ENCODE data around the gene UBE2G2. TPM values are rescaled to one million over a fixed set of nuclear protein-coding genes. Genes with fewer than 3 reads are reported as not detected.
"Not testable (repeated sequence)": the region's sequence is repeated elsewhere in the genome, so short reads cannot be mapped to it uniquely, and the experiment has no call there.

UBE2G2 gene
- polyA plus RNA-seq, 1 donor: 86.3 TPM

- DNase-seq: no peak
Measured at GRCh38 chr21:44836349-44836665, 34.7 kb upstream of the UBE2G2 start.

GRCh38 chr21:44835647-44835973, 34.0 kb upstream of the UBE2G2 start:
- DNase-seq: no peak

GRCh38 chr21:44834951-44835646, 33.5 kb upstream of the UBE2G2 start:
- no peak for DNase-seq

- DNase-seq: no peak
Measured at GRCh38 chr21:44834231-44834950, 32.8 kb upstream of the UBE2G2 start.

- DNase-seq: no peak
Measured at GRCh38 chr21:44833663-44834062, 32.0 kb upstream of the UBE2G2 start.

- DNase-seq: not testable (repeated sequence)
Measured at GRCh38 chr21:44832516-44833255, 31.1 kb upstream of the UBE2G2 start.

GRCh38 chr21:44831227-44831860, 29.7 kb upstream of the UBE2G2 start:
- DNase-seq: no peak

- DNase-seq: no peak
Measured at GRCh38 chr21:44829507-44830092, 28.0 kb upstream of the UBE2G2 start.

- DNase-seq: no peak
Measured at GRCh38 chr21:44828362-44829056, 26.9 kb upstream of the UBE2G2 start.

GRCh38 chr21:44823179-44823660, 21.6 kb upstream of the UBE2G2 start:
- no peak for DNase-seq

GRCh38 chr21:44822484-44823178, 21.0 kb upstream of the UBE2G2 start:
- DNase-seq: no peak

GRCh38 chr21:44820851-44821250, 19.2 kb upstream of the UBE2G2 start:
- no peak for DNase-seq

GRCh38 chr21:44819283-44820243, 17.9 kb upstream of the UBE2G2 start:
- no peak for DNase-seq

GRCh38 chr21:44818640-44819011, 17.0 kb upstream of the UBE2G2 start:
- DNase-seq: no peak

- DNase-seq: peak; percentile 91
Measured at GRCh38 chr21:44817914-44818639, 16.5 kb upstream of the UBE2G2 start, which contains the start of gene SUMO3. Gene SUMO3 (minus strand): TSS chr21:44818062. CDS start chr21:44817968, 94 bp downstream.

GRCh38 chr21:44817506-44817880, 15.9 kb upstream of the UBE2G2 start:
- DNase-seq: peak; percentile 91

- no peak for DNase-seq
Measured at GRCh38 chr21:44816761-44817505, 15.3 kb upstream of the UBE2G2 start.

GRCh38 chr21:44815852-44816628, 14.4 kb upstream of the UBE2G2 start:
- DNase-seq: no peak

All from hindlimb muscle (tissue), 1 donor.